Measurements from ENCODE around the gene SVOP.

Gene SVOP

DNA sequence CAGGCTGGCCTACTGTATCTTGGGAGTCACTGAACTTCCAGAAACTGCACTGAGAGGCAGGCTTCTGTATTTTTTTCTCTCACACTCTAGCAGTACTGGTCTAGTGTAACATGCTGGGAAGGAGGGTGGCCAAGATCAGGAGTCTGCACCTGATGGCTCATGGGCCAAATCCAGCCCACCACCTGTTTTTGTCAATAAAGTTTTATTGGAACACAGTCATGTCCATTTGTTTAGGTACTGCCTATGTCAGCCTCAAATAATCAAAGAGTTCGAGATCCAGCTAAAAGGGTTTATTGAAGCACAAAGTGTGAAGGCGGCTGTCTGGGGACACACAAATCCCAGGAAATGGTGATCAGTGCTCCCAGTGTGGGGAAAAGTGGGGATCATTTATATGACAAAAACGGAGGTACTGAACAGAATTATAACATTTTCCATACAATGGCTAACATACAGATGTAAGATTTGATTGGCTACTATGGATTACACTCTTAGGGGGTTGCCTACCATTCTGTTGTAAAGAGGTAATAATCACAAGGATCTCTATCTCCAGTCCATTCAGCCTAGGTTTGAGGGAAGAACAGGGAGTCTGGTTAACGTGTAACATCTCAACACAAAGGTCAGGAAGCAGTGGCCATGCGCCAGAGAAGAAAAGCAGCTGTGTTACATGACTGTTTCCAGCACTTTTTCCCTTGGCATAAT lies 44.4 kb upstream of the SVOP start:
- H3K27me3 ChIP-seq (ENCODE audit: control insufficient read depth, low read length), result no peaks in the 10 kb centered on the region
- no peak overlapping the region for H3K4me3 ChIP-seq (ENCODE audit: low read length)
- TF ChIP-seq, protein P1, sequence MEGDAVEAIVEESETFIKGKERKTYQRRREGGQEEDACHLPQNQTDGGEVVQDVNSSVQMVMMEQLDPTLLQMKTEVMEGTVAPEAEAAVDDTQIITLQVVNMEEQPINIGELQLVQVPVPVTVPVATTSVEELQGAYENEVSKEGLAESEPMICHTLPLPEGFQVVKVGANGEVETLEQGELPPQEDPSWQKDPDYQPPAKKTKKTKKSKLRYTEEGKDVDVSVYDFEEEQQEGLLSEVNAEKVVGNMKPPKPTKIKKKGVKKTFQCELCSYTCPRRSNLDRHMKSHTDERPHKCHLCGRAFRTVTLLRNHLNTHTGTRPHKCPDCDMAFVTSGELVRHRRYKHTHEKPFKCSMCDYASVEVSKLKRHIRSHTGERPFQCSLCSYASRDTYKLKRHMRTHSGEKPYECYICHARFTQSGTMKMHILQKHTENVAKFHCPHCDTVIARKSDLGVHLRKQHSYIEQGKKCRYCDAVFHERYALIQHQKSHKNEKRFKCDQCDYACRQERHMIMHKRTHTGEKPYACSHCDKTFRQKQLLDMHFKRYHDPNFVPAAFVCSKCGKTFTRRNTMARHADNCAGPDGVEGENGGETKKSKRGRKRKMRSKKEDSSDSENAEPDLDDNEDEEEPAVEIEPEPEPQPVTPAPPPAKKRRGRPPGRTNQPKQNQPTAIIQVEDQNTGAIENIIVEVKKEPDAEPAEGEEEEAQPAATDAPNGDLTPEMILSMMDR (IDR thresholded peaks at IDR 0.05; ENCODE audit: low read depth, low read length, poor library complexity, severe bottlenecking), result no peak
- TF ChIP-seq EZH2phosphoT487 (IDR thresholded peaks at IDR 0.05; ENCODE audit: borderline replicate concordance, low read length), result no peak
- no peaks in the 10 kb centered on the region for H3K79me2 ChIP-seq (ENCODE audit: control insufficient read depth, low read length)
- H3K36me3 ChIP-seq (ENCODE audit: control insufficient read depth, low read length), result peaks cover 40% of the 10 kb centered on the region
- H3K4me1 ChIP-seq (ENCODE audit: control insufficient read depth, low read length), result peaks cover 54% of the 10 kb centered on the region
- no peak overlapping the region for H3K27ac ChIP-seq (ENCODE audit: low read depth, low read length)
- H4K20me1 ChIP-seq (ENCODE audit: control insufficient read depth, insufficient read depth, low read depth, low read length), result no peaks in the 10 kb centered on the region
- peaks cover 14% of the 10 kb centered on the region for H3F3A ChIP-seq (ENCODE audit: control insufficient read depth, insufficient read depth)
- H3K9me2 ChIP-seq (replicated peaks; ENCODE audit: control insufficient read depth, low read length), result no peaks in the 10 kb centered on the region
- no peak overlapping the region for H3K4me2 ChIP-seq (ENCODE audit: low read length)
- no peaks in the 10 kb centered on the region for H3K9me3 ChIP-seq (ENCODE audit: control insufficient read depth, insufficient read depth, low read length)

DNA sequence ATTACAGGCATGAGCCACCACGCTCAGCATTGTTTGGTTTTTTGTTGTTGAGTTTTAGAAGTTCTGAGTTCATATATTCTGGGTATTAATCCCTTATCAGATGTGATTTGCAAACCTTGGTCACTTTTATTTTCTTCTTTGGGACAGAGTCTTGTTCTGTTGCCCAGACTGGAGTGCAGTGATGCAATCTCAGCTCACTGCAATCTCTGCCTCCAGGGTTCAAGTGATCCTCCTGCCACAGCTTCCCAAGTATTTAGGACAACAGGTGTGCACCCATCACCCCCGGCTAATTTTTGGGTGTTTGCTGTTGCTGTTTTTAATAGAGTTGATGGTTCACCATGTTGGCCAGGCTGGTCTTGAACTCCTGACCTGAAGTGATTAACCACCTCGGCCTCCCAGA lies 43.3 kb upstream of the SVOP start:
- Histone ChIP-seq H4K20me1 (ENCODE audit: control insufficient read depth, insufficient read depth, low read depth, low read length) (no peaks in the 10 kb centered on the region), H3F3A (ENCODE audit: control insufficient read depth, insufficient read depth) (peaks cover 20% of the 10 kb centered on the region), H3K36me3 (ENCODE audit: control insufficient read depth, low read length) (peaks cover 44% of the 10 kb centered on the region)

DNA sequence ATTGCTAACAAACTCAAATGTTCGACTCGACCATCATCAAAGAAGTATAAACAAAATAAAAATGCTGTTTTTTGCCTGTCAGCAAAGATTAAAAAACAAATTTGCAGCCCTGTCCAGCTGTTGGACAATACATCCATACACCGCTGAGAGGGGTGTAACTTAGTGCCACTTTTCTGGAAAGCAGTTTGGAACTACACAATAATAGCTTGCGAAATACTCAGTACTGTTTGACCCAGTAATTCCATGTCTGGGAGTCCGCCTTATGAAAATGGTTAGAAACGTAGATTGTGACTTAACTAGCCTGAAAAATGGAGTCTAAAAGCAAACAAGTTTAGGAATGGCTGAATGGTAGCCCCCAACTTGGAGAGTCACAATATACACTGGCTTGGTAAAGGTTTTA lies 37.9 kb upstream of the SVOP start:
- H3K27me3 ChIP-seq (ENCODE audit: control insufficient read depth, low read length), result no peaks in the 10 kb centered on the region
- no peak for TF ChIP-seq EZH2phosphoT487 (IDR thresholded peaks at IDR 0.05; ENCODE audit: borderline replicate concordance, low read length)
- TF ChIP-seq, protein P1 (IDR thresholded peaks at IDR 0.05; ENCODE audit: low read depth, low read length, poor library complexity, severe bottlenecking), result no peak
- no peaks in the 10 kb centered on the region for H3K9me2 ChIP-seq (replicated peaks; ENCODE audit: control insufficient read depth, low read length)
- H3K4me2 ChIP-seq (ENCODE audit: low read length), result no peak overlapping the region
- H3K79me2 ChIP-seq (ENCODE audit: control insufficient read depth, low read length), result peaks cover 20% of the 10 kb centered on the region
- H3K27ac ChIP-seq (ENCODE audit: low read depth, low read length), result no peak overlapping the region
- no peak overlapping the region for H3K4me3 ChIP-seq (ENCODE audit: low read length)
- H3K9me3 ChIP-seq (ENCODE audit: control insufficient read depth, insufficient read depth, low read length), result no peaks in the 10 kb centered on the region
- H3K4me1 ChIP-seq (ENCODE audit: control insufficient read depth, low read length), result peaks cover 64% of the 10 kb centered on the region
- peaks cover 46% of the 10 kb centered on the region for H3K36me3 ChIP-seq (ENCODE audit: control insufficient read depth, low read length)
- peaks cover 33% of the 10 kb centered on the region for H3F3A ChIP-seq (ENCODE audit: control insufficient read depth, insufficient read depth)
- H4K20me1 ChIP-seq (ENCODE audit: control insufficient read depth, insufficient read depth, low read depth, low read length), result no peaks in the 10 kb centered on the region

More for the DNA sequence above, 43.3 kb upstream of the SVOP start:
- no peak for TF ChIP-seq EZH2phosphoT487 (IDR thresholded peaks at IDR 0.05; ENCODE audit: borderline replicate concordance, low read length)
- TF ChIP-seq, protein P1 (IDR thresholded peaks at IDR 0.05; ENCODE audit: low read depth, low read length, poor library complexity, severe bottlenecking), result no peak
- H3K27ac ChIP-seq (ENCODE audit: low read depth, low read length), result no peak overlapping the region
- H3K4me3 ChIP-seq (ENCODE audit: low read length), result no peak overlapping the region
- no peaks in the 10 kb centered on the region for H3K9me2 ChIP-seq (replicated peaks; ENCODE audit: control insufficient read depth, low read length)
- H3K79me2 ChIP-seq (ENCODE audit: control insufficient read depth, low read length), result no peaks in the 10 kb centered on the region
- H3K9me3 ChIP-seq (ENCODE audit: control insufficient read depth, insufficient read depth, low read length), result no peaks in the 10 kb centered on the region
- no peak overlapping the region for H3K4me2 ChIP-seq (ENCODE audit: low read length)
- H3K27me3 ChIP-seq (ENCODE audit: control insufficient read depth, low read length), result no peaks in the 10 kb centered on the region
- peaks cover 56% of the 10 kb centered on the region for H3K4me1 ChIP-seq (ENCODE audit: control insufficient read depth, low read length)

All from DOHH2 (cell line).